OCI-LY1 (cell line): ENCODE data around the gene WDR11.

ENCODE experiments used
- H2AFZ ChIP-seq: fragments of 200-600 bp; sonication (generic), shearing (Covaris generic); 2 replicates; pipeline ENCODE4 v1.6.0; 2014; ENCODE audit warnings: antibody characterized with exemption, mild to moderate bottlenecking, low read length
- H3F3A ChIP-seq: fragments of 200-600 bp; sonication (generic), shearing (Covaris generic); 2 replicates; pipeline ENCODE4 v1.6.0; 2014; ENCODE audit warnings: mild to moderate bottlenecking, antibody characterized with exemption, low read length, moderate library complexity; ENCODE audit not compliant: insufficient read depth
- H3K27ac ChIP-seq: fragments of 200-600 bp; sonication (generic); 2 replicates; pipeline ENCODE4 v1.5.1; 2014; ENCODE audit warnings: low read length, mixed run types, mild to moderate bottlenecking, low read depth; ENCODE audit not compliant: poor library complexity, severe bottlenecking
- H3K27me3 ChIP-seq: fragments of 200-600 bp; sonication (generic); 2 replicates; pipeline ENCODE4 v1.6.0; 2014; ENCODE audit warnings: antibody characterized with exemption, mild to moderate bottlenecking, low read length, moderate library complexity; ENCODE audit not compliant: insufficient read depth
- H3K36me3 ChIP-seq: fragments of 200-600 bp; sonication (generic); 2 replicates; pipeline ENCODE4 v1.6.1; 2014; ENCODE audit warnings: mild to moderate bottlenecking, antibody characterized with exemption, low read length, moderate library complexity, mixed read lengths; ENCODE audit not compliant: insufficient read depth
- H3K4me1 ChIP-seq: fragments of 200-600 bp; sonication (generic); 2 replicates; pipeline ENCODE4 v1.5.1; 2014; ENCODE audit warnings: mild to moderate bottlenecking, low read length, moderate library complexity; ENCODE audit not compliant: insufficient read depth, severe bottlenecking
- H3K4me2 ChIP-seq: fragments of 200-600 bp; sonication (generic), shearing (Covaris generic); 2 replicates; pipeline ENCODE4 v1.6.1; 2014; ENCODE audit warnings: low read length
- H3K4me3 ChIP-seq: fragments of 200-600 bp; sonication (generic); 2 replicates; pipeline ENCODE4 v1.5.1; 2014; ENCODE audit warnings: low read length, low read depth, mild to moderate bottlenecking, mixed read lengths; ENCODE audit not compliant: poor library complexity, severe bottlenecking
- H3K79me2 ChIP-seq: fragments of 200-600 bp; shearing (Covaris generic); 2 replicates; pipeline ENCODE4 v1.6.1; 2016; ENCODE audit warnings: mixed run types, low read length, mixed read lengths; ENCODE audit not compliant: insufficient read depth
- H3K9ac ChIP-seq: fragments of 200-600 bp; sonication (generic), shearing (Covaris generic); 2 replicates; pipeline ENCODE4 v1.6.1; 2014; ENCODE audit warnings: mild to moderate bottlenecking, low read length, mixed read lengths
- H3K9me2 ChIP-seq: fragments of 200-600 bp; sonication (generic), shearing (Covaris generic); 2 replicates; pipeline ENCODE4 v1.6.1; 2014; ENCODE audit warnings: low read depth, mild to moderate bottlenecking, low read length, mixed read lengths
- H3K9me3 ChIP-seq: fragments of 200-600 bp; shearing (Covaris generic); 2 replicates; pipeline ENCODE4 v1.6.1; 2014; ENCODE audit warnings: low read length, mixed read lengths
- H4K20me1 ChIP-seq: fragments of 200-600 bp; sonication (generic), shearing (Covaris generic); 2 replicates; pipeline ENCODE4 v1.6.0; 2016; ENCODE audit warnings: mild to moderate bottlenecking, low read length; ENCODE audit not compliant: insufficient read depth
- EZH2 ChIP-seq: fragments of 200-600 bp; sonication (generic), shearing (Covaris generic); IDR thresholded peaks from 2 replicates; pipeline ENCODE4 v1.8.0; 2017; ENCODE audit warnings: borderline replicate concordance, mixed run types, mild to moderate bottlenecking, antibody characterized with exemption, low read length, moderate library complexity, mixed read lengths
- TF ChIP-seq, protein P1 (sequence below): fragments of 200-600 bp; sonication (generic), shearing (Covaris generic); IDR thresholded peaks from 2 replicates; pipeline ENCODE4 v1.5.1; 2017; ENCODE audit warnings: mild to moderate bottlenecking, antibody characterized with exemption, low read length, moderate library complexity, mixed read lengths

The WDR11 gene

DNA sequence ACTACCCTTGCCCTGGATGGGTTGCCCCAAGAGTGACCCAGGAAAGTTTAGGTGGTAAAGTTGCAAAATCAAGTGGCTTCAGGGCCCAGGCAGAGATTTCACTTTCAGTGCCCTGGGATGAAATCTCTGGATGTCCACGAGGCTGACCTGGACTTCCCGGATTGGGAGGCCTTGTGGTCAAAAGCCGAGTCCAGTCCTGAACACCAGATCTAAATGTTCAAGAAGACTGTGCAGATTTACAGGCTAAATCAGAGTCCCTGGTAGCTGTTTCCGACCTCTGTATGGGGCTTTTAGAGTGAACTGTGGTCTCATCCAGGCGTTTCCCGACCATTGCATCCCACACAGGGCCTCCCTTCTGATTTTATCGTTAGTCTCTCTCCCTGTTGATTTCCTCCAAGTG lies 95.3 kb downstream of the WDR11 start:
- Histone ChIP-seq H2AFZ (no peak overlapping the region), H3K79me2 (no peaks in the 10 kb centered on the region), H3K9ac (no peak overlapping the region), H4K20me1 (no peaks in the 10 kb centered on the region), H3K9me3 (no peaks in the 10 kb centered on the region), H3K9me2 (no peaks in the 10 kb centered on the region), H3K4me3 (no peak overlapping the region), H3K4me2 (no peak overlapping the region), H3K27ac (no peak overlapping the region), H3K36me3 (no peaks in the 10 kb centered on the region), H3F3A (no peaks in the 10 kb centered on the region), H3K4me1 (no peaks in the 10 kb centered on the region), H3K27me3 (peaks cover 5% of the 10 kb centered on the region; the same call in 1 of the 2 replicates)
- TF ChIP-seq EZH2 = no peak
- TF ChIP-seq, protein P1, sequence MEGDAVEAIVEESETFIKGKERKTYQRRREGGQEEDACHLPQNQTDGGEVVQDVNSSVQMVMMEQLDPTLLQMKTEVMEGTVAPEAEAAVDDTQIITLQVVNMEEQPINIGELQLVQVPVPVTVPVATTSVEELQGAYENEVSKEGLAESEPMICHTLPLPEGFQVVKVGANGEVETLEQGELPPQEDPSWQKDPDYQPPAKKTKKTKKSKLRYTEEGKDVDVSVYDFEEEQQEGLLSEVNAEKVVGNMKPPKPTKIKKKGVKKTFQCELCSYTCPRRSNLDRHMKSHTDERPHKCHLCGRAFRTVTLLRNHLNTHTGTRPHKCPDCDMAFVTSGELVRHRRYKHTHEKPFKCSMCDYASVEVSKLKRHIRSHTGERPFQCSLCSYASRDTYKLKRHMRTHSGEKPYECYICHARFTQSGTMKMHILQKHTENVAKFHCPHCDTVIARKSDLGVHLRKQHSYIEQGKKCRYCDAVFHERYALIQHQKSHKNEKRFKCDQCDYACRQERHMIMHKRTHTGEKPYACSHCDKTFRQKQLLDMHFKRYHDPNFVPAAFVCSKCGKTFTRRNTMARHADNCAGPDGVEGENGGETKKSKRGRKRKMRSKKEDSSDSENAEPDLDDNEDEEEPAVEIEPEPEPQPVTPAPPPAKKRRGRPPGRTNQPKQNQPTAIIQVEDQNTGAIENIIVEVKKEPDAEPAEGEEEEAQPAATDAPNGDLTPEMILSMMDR = no peak

- Histone ChIP-seq H2AFZ (no peak overlapping the region), H3K9me3 (no peaks in the 10 kb centered on the region), H3K79me2 (no peaks in the 10 kb centered on the region), H3K27ac (no peak overlapping the region), H3K27me3 (peaks cover 5% of the 10 kb centered on the region; the same call in 1 of the 2 replicates), H3K4me3 (no peak overlapping the region), H4K20me1 (no peaks in the 10 kb centered on the region), H3K36me3 (no peaks in the 10 kb centered on the region), H3K4me1 (no peaks in the 10 kb centered on the region), H3K4me2 (no peak overlapping the region), H3K9me2 (no peaks in the 10 kb centered on the region), H3F3A (no peaks in the 10 kb centered on the region), H3K9ac (no peak overlapping the region)
- no peak for TF ChIP-seq EZH2
- TF ChIP-seq, protein P1 = peak; percentile 56
Observed at GRCh38 chr10:120948889-120949608, 97.9 kb downstream of the WDR11 start.

DNA sequence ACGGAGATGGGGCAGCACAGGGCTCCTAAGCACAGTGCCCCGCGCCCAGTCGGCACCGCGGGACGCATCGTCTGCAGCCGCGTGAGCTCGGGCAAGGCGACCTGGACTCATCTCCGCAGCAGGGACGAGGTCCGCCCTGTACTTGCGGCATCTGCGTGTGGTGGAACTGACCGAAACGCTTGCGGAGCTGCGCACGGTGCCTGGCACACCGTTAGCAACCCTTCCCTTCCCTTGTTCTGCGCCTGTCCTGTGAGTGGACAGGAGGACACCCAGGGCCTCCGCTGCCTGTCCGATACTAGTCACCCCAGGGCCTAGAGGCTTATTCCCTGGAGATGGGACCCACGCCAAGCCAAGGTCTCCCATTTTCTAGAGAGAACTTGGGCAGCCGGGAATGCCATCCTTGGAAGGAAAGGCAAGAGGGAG lies 98.5 kb downstream of the WDR11 start:
- Histone ChIP-seq H3K4me2 (no peak overlapping the region), H3K9ac (no peak overlapping the region), H3K9me2 (no peaks in the 10 kb centered on the region), H2AFZ (no peak overlapping the region), H3K36me3 (no peaks in the 10 kb centered on the region), H3F3A (no peaks in the 10 kb centered on the region), H4K20me1 (no peaks in the 10 kb centered on the region), H3K27me3 (peaks cover 5% of the 10 kb centered on the region; the same call in 1 of the 2 replicates), H3K79me2 (no peaks in the 10 kb centered on the region), H3K4me3 (no peak overlapping the region), H3K9me3 (no peaks in the 10 kb centered on the region), H3K4me1 (no peaks in the 10 kb centered on the region), H3K27ac (no peak overlapping the region)
- TF ChIP-seq, protein P1 = no peak
- TF ChIP-seq EZH2 = no peak
